ENCODE data around the gene TMEM201.
"Not testable (repeated sequence)": the region's sequence is repeated elsewhere in the genome, so short reads cannot be mapped to it uniquely, and the experiment has no call there.

The TMEM201 gene

DNA sequence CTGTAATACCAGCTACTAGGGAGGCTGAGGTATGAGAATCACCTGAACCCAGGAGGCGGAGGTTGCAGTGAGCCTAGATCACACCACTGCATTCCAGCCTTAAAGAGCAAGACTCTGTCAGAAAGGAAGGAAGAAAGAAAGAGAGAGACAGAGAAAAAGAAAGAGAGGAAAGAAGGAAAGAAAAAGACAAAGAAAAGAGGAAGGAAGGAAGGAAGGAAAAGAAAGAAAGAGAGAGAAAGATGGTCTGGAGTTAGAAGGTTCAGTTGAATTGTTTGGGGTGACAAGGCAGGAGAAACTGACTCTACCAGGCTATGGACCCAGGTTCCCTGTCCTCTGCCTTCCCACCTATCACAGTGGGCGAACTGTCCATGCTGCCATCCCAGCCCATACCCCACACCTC is 35.4 kb downstream of the TMEM201 start:
- FAIRE-seq = no peak

DNA sequence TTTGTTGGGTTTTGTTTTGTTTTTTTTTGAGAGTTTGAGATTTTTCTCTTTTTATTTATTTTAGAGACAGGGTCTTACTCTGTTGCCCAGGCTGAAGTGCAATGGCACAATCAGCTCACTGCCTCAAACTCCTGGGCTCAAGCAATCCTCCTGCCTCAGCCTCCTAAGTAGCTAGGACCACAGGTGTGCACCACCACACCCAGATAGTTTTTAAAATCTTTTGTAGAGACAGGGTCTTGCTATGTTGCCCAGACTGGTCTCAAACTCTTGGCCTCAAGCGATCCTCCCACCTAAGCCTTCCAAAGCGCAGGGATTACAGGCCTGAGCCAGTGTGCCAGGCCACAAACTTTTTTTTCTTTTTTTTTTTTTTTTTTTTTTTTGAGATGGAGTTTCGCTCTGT is 36.3 kb downstream of the TMEM201 start:
- not testable (repeated sequence) for FAIRE-seq

DNA sequence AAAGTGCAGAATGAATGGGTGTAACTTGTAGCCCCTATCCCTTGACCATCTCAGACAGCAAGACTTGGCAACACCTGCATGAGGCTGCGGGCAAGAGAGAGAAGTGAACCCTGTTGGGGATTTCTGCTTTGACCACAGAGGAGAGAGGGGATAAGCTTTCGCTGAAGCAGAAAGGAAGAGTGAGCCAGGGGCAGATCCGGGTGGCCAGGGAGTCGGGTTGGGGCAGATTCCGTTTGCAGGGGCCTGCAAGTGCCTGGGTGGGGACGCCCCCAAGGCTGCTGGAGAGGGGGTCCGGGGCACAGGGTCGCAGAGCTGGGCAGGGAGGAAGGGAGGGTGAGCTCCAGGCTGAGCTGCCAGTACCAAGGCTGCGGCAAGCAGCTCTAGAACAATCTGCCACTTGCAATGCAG is 37.5 kb downstream of the TMEM201 start:
- no peak for FAIRE-seq

DNA sequence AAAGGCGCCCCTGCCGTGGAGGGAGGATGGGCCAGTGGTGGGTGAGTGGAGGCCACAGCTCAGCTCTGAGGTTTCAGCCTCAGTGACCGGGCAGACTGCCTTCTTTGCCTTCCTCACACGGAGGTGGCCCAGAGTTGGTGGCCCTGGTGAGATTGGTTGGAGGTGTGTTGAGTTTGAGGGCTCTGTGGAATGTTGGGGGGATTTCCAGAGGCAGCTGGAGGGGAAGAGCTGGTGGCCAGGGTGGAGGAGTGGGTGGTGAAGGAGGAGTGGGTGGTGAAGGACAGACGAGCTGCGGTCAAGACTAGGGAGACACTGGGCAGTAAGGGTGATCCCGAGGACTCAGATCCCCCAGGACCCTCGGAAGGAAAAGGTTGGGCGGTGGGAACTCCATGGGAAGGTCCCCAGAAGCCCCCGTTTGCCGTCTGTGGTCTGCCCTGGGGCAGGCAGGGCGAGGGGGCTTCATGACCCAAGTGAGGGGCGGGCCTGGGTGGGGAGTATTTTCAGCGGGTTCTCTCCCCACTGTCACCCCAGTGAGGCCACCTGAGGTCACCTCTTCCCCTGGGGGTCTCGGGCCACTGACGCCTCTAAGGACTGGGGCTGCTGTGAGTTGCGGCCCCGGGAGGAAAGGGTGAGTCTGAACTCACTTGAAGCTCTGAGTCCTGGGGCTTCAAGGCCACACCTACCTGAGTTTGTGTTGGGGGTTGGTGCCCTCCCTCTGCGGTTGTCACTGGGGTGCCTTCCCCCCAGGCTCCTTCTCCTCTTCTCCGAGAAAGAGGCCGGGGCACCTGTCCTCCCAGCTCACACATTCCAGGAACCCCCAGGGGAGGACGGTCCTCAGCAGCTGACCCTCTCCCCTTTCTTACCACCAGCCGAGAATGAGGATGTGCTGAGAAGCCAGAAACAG is 40.1 kb downstream of the TMEM201 start:
- no peak for FAIRE-seq

GRCh38 chr1:9629445-9630201 is 40.9 kb downstream of the TMEM201 start:
- no peak for FAIRE-seq

DNA sequence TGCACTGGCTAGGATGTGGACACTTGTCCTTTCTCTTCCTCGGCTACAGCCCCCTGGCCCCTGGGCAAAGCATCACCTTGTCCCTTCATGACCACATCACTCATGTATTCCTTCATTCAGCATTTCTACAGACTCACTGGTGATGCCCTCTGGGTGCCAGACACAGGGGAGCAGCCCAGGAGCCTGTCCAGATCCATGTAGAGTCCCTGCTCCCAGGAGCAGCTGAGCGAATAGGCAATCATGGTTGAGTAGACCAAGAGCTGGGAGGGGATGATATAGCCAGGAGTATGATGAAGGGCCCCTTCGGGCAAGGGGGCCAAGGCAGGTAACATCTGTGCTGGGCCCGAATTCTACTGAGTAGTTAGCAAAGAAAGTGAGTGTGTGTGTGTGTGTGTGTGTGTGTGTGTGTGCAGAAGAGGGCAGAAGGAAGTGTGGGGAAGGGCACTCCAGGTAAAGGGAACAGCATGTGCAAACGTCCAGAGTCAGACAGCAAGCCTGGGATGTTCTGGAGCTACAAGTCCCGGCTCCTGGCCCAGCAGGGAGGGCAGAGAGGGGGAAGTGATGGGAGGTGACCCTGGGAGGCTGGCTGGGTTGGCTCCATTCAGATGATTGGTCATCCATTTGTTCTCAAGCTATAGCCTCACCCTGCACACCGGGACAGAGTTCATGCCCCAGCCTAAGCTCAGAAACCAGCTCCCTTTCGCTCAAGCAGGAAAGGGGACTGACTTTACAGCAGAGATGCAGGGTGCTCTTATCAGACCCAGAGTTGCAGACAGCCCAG is 41.8 kb downstream of the TMEM201 start:
- FAIRE-seq = no peak

- no peak for FAIRE-seq
Measured at GRCh38 chr1:9631613-9632012, 42.9 kb downstream of the TMEM201 start.

DNA sequence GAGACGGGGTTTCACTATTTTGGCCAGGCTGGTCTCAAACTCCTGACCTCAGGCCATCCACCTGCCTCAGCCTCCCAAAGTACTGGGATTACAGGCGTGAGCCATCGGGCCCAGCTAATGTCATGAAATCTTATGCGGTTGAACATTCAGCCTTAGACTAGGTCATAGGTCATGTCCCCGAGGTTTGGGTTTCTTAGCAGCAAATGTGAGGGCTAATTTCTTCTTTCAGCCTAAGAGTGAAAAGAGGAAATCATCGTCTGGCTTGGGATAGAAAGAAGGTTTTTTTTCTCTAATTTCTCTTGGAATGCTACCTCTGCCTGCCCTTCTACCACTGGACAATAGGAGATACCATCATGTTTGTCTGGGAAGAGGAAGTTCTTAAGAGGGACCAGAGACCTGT is 44.8 kb downstream of the TMEM201 start:
- FAIRE-seq = no peak

GRCh38 chr1:9634582-9634981 is 45.9 kb downstream of the TMEM201 start:
- no peak for FAIRE-seq

DNA sequence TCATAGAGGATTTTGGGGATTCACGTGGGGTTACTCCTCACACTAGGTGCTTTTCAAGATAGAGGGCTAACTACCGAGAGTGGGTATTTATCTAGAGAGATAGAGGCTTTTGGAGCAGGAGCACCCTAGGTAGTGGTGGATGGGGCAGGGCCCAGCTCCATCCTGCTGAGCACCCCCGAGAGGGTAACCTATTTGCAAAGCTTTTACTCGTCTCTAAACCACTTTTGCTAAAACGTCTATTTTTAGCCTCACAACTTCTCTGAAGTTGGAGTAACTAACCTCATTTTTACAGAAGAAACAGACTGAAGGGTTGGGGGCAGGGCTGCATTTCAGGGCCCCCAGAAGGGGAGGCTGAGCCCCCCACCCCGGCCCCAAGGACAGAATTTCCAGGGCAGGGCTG is 50.5 kb downstream of the TMEM201 start:
- FAIRE-seq = no peak

DNA sequence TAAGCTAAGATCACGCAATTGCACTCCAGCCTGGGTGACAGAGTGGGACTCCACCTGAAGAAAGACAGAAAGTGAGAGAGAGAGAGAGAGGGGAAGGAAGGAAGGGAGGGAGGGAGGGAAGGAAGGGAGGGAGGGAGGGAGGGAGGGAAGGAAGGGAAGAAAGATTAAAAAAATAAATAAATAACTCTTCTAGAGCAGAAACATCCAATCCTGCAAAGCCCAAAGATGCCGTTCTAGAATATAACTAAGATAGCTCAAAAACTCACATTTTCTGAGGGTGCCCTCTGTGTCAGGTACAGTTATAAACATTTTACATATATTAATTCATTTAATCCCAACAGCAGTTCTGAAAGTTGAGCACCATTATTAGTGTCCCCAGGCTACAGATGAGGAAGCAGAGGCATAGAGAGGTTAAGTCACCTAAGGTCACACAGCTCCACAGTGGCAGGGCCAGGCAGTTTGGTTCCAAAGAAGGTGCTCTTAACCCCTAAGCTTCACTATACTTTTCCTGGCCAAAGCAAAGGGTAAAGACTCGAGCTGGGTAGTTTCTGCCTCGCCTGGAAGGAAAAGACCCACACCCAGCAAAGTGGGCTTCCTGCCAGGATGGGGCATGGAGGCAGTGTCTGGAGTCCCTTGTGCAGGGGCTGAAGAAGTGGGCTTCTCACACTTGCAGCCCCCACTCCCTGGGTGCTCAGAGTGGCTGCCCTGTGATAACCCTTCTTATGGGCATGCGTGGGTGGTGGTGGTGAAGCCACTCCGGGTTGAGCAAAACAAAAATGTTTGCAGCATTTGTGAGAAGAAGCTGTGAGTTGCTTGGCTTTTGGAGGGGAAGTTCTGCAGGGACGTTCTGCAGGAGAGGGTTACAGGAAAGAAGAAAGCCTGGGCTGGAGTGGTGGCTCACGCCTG is 54.9 kb downstream of the TMEM201 start:
- FAIRE-seq = no peak

DNA sequence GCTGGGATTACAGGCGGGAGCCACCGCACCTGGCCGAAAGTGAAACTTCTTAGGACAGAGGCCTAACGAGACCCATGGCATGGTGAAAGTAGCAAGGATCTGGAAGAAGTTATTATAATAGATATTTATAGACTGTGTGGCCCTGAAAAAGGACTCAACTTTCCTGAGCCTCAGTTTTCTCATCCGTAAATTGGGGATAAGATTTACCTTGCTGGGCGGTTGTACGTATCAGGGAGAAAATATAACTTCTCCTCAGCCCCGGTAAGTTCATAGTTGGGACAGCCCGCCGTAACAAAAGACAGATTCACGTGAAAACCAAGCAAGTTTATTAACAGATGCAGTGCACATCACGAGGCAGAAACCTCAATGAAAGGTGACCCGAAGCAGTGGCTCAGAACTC is 57.3 kb downstream of the TMEM201 start:
- no peak for FAIRE-seq

GRCh38 chr1:9648171-9648570 is 59.5 kb downstream of the TMEM201 start:
- FAIRE-seq = no peak

GRCh38 chr1:9649769-9650168 is 61.1 kb downstream of the TMEM201 start:
- FAIRE-seq = no peak

- FAIRE-seq = no peak
Measured at GRCh38 chr1:9651220-9651564, 62.5 kb downstream of the TMEM201 start.

- no peak for FAIRE-seq
Measured at GRCh38 chr1:9651565-9652378, 63.1 kb downstream of the TMEM201 start, which contains the start of gene PIK3CD. Gene PIK3CD (plus strand): TSS chr1:9651731. CDS start chr1:9710456, 58,725 bp downstream.

- no peak for FAIRE-seq
Measured at GRCh38 chr1:9652379-9653209, 63.9 kb downstream of the TMEM201 start.

GRCh38 chr1:9653210-9653490 is 64.4 kb downstream of the TMEM201 start:
- FAIRE-seq = no peak

DNA sequence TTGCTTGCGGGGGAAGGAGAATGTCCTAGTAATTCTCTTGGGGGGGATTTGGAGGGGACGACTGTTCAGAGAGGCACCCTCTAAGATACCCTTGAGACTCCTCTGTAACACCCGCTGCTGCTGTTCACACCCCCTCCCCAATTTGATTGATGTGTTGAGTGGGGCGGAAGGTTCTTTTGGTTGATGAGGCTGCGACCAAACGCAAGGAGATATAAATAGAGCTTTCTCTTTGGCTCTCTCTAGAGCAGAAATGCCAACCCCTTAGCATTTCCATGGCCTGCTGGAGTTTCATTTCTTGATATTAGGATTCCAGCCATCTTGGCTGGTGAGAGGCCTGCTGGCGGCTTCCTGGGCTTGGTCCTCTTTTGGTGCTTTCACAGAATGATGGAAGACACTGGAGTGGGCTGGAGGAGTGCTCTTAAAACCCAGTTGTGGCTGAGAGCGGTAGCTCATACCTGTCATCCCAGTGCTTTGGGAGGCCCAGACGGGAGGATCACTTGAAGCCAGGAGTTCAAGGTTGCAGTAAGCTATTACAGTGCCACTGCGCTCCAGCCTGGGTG is 64.9 kb downstream of the TMEM201 start:
- FAIRE-seq = no peak
